ENCODE results near the gene CCR5.

CCR5 gene

GRCh38 chr3:46406788-46407611 lies 36.3 kb downstream of the CCR5 start, which contains the start of the genes CCR5AS and CCRL2:
TSS of gene CCR5AS (minus strand) at chr3:46407066.
TSS of gene CCRL2 (plus strand) at chr3:46407259. CDS start at chr3:46408080, 821 bp downstream.
- DNase-seq = peak in 12 of 51 donors; percentile 3 to 33 (median 15)

DNA sequence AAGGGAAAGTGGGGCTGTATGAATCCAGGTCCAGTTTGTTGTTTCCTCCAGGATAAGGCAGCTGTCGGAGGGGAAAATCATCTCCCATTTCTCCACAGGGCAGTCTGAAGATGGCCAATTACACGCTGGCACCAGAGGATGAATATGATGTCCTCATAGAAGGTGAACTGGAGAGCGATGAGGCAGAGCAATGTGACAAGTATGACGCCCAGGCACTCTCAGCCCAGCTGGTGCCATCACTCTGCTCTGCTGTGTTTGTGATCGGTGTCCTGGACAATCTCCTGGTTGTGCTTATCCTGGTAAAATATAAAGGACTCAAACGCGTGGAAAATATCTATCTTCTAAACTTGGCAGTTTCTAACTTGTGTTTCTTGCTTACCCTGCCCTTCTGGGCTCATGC lies 37.2 kb downstream of the CCR5 start:
- DNase-seq = peak in 1 of 51 donors; percentile 15

GRCh38 chr3:46408853-46409252 lies 38.1 kb downstream of the CCR5 start:
- no peak for DNase-seq

DNA sequence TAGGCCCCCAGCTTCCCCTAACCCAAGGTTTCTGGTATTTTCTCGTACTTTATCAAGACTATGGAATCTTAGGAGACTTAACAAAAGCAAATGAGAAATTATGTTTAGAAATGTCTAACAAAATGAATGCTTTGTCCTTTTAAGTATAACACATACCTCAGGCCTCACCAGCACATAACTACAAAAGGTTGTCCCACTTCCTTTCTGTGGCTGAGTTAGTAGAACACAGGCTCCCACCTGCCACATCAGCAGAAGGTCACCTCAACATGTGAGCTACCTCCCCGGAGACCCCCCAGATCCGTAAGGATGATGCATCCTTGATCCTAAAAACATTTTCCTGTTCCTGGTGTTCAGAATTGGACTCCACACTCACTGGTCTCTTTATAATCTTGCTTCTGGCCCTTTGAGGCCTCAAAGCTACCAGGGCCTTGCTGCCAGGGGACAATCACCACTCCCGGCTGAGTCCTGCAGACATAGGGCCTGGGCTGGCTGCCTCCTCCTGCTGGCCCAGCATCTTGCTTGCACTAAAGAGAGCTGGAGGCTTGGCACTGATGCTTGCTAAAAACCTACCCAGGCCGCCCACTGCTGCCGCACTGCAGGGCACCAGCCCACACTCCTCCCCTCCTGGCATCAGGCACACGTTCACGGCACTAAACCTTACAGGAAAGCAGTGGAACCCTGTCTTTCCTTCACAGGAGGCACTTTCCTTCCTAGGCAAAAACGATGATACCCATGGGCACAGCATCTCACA lies 39.2 kb downstream of the CCR5 start:
- peak in 2 of 51 donors; percentile 11 to 17 for DNase-seq

GRCh38 chr3:46410669-46411068 lies 39.9 kb downstream of the CCR5 start:
- DNase-seq = no peak

DNA sequence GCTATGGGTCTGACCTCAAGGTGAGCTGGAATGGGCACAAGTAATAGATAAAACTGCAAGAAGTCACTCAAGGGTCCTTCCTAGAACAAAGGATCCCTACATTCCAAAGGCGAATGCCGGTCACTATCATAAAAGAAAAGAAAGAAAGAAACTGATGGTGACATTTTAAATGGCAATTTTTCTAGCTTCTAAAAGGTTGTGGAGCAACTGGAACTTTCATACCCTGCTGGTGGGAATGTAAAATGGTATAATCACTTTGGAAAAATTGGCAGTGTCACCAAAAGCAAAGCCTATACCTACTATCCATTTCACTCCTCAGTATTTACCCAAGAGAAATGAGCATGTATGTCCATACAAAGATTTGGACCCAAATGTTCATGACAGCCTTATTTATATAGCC lies 40.5 kb downstream of the CCR5 start:
- DNase-seq = no peak

GRCh38 chr3:46412786-46413298 lies 42.1 kb downstream of the CCR5 start:
- no peak for DNase-seq

- DNase-seq = no peak
These were observed 43.2 kb downstream of the CCR5 start for GRCh38 chr3:46413951-46414350.

- DNase-seq = no peak
These were observed 44.0 kb downstream of the CCR5 start for GRCh38 chr3:46414739-46415138.

GRCh38 chr3:46416125-46416810 lies 45.5 kb downstream of the CCR5 start:
- DNase-seq = no peak

GRCh38 chr3:46416811-46417510 lies 46.2 kb downstream of the CCR5 start:
- DNase-seq = no peak

DNA sequence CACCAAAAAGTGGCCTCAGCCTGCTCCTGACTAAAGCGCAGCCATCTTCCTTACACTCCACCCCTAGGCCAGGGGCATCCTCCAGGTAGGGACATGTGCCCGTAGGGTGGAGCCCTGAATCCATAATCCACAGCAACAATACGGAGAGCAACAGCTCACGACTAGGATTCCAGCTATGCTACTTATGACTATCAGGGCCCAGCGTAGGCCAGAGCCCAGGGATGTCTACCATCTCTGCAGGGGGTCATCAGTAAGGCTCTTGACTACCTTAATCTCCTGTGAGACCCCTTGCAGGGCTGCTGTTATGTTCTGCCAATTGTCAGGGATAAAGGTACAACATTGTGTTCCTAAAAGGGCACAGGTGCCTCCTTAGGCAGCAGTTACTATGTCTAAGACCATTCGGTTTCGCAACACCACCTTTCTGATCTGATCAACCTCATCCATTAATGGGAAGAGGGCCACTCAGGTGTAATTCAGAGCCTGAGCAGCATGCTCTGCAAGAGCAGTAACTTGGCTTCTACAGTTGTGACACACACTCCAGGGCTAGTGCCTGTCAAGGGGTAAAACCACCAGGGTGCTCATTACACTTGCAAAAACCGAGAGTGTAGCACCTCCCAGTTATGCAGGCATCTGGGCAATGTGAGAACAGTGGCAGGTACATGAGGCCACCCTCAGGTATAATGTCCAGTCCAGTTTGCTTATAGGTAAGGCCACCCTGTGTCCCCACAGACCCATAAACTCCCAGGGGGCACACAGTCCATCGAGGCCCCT lies 47.3 kb downstream of the CCR5 start:
- DNase-seq = no peak

DNA sequence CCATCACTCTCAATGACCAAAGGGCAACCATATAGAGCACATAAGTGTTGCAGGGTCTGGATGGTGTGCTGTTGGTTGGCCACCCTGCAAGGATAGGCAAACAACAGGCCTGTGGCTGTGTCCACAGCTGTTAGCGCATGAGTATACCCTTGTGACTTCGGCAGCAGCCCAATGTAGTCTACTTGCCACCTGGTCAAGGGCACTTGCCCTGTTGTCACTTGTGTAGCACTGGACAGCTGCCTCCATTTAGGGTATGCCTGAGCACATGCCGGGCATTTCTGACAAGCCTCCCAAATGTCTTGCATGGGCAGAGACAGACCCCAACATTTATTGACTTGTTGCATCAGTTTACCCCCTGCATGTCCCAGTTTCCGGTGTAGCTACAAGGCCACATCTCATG lies 49.1 kb downstream of the CCR5 start:
- no peak for DNase-seq

DNA sequence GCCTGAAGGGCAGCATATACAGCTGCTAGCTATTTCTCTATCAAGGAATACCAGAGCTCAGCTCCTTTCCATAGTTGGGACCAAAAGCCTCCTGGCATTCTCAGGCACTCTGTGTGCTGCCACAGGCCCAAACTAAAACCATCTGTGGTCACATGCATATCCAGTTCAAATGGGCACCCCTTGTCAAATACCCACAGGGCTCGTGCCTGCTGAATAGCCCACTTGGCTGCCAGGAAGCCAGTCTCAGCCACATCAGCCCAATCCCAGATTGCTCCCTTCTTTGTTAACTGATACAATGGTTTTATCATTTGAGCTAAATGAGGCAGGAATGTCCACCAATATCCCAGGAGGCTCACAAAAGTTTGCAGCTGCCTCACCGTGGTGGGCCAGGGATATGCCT lies 50.2 kb downstream of the CCR5 start:
- DNase-seq = no peak

DNA sequence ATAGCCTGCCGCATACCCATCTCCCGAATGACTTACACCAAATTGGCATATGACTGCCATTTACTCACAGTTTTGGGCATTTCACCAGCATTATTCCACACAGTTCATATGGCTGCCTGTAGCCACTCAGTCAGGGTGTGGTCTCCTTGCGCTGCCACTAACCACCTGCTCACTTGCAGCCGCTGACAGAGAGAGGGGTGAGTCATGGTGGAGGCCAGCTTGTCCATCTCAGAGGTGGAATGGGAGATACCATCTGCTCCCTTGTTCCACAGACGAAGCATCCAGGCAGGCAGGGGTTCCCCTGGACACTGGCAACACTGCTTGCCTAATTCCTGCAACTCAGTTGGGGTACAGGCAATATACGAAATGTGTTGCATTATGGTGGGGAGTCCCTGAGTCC lies 51.9 kb downstream of the CCR5 start:
- peak in 1 of 51 donors; percentile 20 for DNase-seq

DNA sequence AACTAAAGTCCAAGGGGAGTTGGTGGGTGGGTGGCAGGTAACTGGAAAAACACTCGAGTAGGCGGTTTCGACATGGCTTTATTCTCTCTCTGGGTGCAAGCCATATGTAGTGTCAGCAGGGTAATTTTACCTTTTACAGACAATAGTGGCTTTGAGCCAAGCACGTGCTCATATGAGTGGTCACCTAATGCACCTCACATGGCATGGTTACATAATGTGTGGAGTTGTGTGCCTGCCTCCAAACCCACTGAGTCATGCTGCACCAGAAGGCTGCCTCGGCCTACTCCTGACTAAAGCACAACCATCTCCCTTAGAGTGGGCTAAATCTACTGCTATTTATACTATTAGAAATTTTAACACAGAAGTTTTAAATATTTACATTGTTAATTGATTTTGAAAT lies 52.8 kb downstream of the CCR5 start:
- peak in 1 of 51 donors; percentile 21 for DNase-seq
